Measurements from ENCODE around the gene SYT1. TPM values are rescaled to one million over a fixed set of nuclear protein-coding genes. Genes with fewer than 3 reads are reported as not detected.

SYT1 gene
- total RNA-seq, 2 experiments from 2014 or later: not detected

DNA sequence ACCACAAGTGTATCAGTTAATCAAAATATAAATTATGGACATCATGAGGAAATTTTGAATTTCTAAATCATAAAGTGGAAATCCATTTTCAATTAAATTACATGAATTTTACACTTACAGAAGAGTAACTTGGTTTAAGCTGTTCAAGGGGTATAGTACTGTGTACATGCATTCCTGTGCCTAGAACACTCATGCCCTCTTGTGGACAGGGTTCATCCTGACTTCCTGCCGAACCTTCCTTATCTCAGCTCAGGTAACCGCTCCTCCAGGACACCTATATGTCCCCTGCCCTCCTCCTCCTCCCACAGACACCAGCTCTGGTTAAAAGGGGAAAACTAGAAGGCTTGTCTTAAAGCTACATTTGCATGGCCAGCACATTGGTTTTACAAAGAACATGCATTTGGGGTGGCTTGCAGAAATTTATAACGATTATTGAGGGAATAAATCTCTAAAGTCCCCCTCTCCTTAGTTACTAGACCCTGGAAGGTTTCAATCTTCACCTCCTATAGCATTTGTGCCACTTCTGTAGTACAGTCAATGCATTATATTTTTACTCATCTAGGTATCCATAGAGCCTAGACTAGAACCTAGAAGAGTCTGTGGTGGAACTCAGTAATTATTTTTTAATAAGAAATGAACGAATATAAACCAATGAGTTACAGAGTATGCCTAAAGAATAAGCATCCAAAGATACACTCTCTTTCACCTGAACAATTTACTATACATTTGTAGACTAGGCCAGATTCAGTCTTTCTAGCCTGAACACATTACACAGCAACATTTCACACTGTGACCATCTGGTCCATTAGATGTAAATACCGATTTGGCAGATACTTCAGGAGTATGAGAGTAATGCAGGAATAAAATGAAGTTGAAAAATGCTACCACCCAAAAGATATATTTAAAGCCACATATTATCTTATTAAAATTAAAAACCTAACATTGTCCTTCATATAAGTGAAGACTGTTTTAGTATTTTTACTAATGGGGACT is 480.6 kb downstream of the SYT1 start:
- H3K27ac Mint-ChIP-seq: no peak overlapping the region
- H3K4me1 Mint-ChIP-seq: no peaks in the 10 kb centered on the region
- peaks cover 5% of the 10 kb centered on the region for H3K9me3 Mint-ChIP-seq (ENCODE audit: low read depth)
- no peaks in the 10 kb centered on the region for H3K36me3 Mint-ChIP-seq
- H3K27me3 Mint-ChIP-seq: no peaks in the 10 kb centered on the region
- no peak for ATAC-seq
- no peak for DNase-seq
- CTCF ChIA-PET: no interaction called here
- H3K4me3 Mint-ChIP-seq: no peak overlapping the region

DNA sequence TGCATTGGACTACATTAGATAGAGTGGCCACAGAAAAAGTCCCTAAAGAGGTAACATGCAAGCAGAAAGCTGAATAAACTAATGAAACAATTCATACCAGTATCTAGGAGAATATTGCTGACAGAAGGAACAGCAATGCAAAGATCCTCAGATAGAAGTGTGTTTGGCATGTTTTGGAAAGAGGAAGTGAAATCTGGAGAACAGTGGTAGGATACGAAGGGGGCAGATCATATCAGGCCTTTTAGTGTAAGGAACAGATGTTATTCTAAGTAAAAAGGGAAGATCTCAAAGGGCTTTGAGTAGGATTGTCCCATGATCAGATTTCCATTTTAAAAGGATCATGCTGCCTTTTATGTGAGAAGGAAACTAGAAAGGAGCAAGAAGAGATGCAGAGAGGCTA is 483.3 kb downstream of the SYT1 start:
- CTCF ChIA-PET: no interaction called here
- H3K36me3 Mint-ChIP-seq: no peaks in the 10 kb centered on the region
- no peak overlapping the region for H3K4me3 Mint-ChIP-seq
- no peak overlapping the region for H3K27ac Mint-ChIP-seq
- no peaks in the 10 kb centered on the region for H3K9me3 Mint-ChIP-seq (ENCODE audit: low read depth)
- ATAC-seq (no peak), DNase-seq (no peak)
- H3K4me1 Mint-ChIP-seq: no peaks in the 10 kb centered on the region
- no peaks in the 10 kb centered on the region for H3K27me3 Mint-ChIP-seq

DNA sequence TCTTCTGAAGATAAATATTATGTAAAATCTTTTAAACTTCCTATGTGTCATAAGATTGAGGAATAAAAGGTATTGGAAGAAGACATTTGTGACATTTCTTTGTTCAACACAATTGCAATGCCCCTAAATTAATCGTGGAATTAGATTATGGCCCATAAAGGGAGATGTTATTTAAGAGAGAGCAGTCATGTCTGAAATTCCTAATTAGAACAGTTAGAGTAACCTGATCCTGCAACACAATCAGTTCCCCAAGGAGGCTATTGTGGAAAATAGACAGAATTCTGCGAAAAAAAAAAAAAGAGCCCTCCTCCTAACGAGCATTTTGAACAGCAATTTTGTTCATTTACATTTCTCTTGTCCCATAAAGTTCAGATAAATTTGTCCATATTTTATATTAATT is 486.7 kb downstream of the SYT1 start:
- Mint-ChIP-seq H3K36me3 (no peaks in the 10 kb centered on the region), H3K27me3 (no peaks in the 10 kb centered on the region), H3K4me3 (no peak overlapping the region), H3K27ac (no peak overlapping the region), H3K9me3 (ENCODE audit: low read depth) (peaks cover 7% of the 10 kb centered on the region), H3K4me1 (no peaks in the 10 kb centered on the region)
- ATAC-seq (no peak), DNase-seq (no peak)
- CTCF ChIA-PET: no interaction called here

DNA sequence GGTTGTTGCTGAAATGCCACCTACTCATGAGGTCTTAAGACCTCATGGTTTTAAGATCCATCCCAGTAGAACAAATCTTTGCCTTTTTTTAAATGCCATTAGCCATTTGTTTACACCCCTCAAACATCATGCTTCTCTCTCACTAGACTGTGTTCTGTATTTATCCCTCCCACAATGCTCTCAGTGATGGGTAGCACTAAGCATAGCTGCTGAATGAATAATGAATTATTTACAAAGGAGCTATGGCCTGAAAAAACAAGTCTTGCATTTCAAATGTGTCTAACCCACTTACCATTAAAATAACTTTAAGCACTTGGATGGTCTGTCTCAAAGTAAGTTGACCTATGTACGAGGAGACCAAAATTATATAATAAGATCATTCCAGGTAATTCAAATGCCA is 491.6 kb downstream of the SYT1 start:
- ATAC-seq: no peak
- no peak for DNase-seq
- H3K27ac Mint-ChIP-seq: no peak overlapping the region
- peaks cover 7% of the 10 kb centered on the region for H3K9me3 Mint-ChIP-seq (ENCODE audit: low read depth)
- H3K4me1 Mint-ChIP-seq: no peaks in the 10 kb centered on the region
- no peak overlapping the region for H3K4me3 Mint-ChIP-seq
- CTCF ChIA-PET: no interaction called here
- no peaks in the 10 kb centered on the region for H3K27me3 Mint-ChIP-seq
- no peaks in the 10 kb centered on the region for H3K36me3 Mint-ChIP-seq

DNA sequence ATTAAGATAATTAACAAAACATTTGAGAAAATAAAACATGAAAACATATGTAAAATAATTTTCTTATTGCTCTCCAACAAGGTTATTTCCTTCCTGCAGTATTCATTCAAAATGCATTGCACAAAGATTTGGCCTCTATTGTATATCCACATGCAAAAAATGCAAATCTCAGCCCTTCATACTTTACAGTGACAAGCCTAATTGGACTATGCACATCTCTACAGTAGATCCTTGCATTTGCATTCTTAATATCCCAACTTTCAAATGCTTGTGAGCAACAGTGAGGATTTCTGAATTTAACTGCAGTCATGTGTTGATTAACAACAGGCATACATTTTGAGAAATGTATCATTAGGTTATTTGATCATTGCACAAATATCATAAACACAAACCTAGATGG is 492.5 kb downstream of the SYT1 start:
- H3K4me1 Mint-ChIP-seq: no peaks in the 10 kb centered on the region
- H3K4me3 Mint-ChIP-seq: no peak overlapping the region
- H3K9me3 Mint-ChIP-seq (ENCODE audit: low read depth): peaks cover 7% of the 10 kb centered on the region
- ATAC-seq (no peak), DNase-seq (no peak)
- H3K27ac Mint-ChIP-seq: no peak overlapping the region
- CTCF ChIA-PET: no interaction called here
- no peaks in the 10 kb centered on the region for H3K27me3 Mint-ChIP-seq
- H3K36me3 Mint-ChIP-seq: no peaks in the 10 kb centered on the region

DNA sequence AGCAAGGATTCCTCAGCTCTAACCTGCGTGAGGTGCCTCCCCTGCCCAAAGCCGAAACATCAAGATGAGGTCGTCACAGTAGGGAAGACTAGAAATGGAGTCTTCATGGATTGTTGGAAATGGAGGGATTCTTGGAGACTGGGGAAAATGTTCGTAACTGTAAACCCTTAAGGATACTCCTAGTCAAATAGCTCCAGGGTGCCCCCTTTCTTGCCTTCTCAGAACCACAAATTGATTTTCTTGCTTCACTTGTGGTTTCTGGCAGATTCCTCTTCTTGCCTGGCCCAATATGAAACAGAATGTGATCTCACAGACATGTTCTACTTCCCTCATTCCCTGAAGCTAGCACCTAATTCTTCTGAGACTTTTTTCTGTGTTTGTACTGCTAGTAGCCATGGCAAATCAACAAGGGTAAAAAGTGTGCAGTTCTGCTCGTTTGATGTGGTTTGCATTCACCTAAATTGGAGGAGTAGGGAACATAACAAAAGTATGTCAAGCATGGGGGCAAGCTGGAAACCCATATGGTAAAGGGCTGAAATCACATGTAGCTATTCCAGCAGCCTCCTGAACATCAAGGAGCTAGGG is 494.2 kb downstream of the SYT1 start:
- CTCF ChIA-PET: no interaction called here
- Mint-ChIP-seq H3K4me1 (no peaks in the 10 kb centered on the region), H3K27ac (no peak overlapping the region), H3K27me3 (no peaks in the 10 kb centered on the region), H3K9me3 (ENCODE audit: low read depth) (peaks cover 7% of the 10 kb centered on the region), H3K36me3 (no peaks in the 10 kb centered on the region), H3K4me3 (no peak overlapping the region)
- no peak for ATAC-seq
- DNase-seq: no peak

DNA sequence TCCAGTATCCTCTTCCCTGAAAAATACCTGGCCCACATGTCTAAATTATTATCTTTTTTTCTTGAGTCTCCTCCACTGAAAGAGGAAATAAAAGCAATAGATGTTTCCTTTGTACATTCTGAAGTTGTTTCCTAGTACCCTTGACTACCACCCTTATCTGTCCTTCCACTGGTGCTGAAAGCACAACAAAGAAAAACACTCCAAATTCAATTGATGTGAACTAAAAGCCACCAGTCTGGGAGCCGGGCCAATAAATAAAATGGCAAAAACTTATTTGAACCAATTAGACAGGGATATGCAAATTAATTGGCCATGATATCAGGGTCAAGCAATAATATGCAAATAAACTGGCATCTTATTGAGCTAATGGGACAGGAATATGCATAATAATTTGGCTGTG is 495.7 kb downstream of the SYT1 start:
- Mint-ChIP-seq H3K4me3 (no peak overlapping the region), H3K4me1 (no peaks in the 10 kb centered on the region), H3K27ac (no peak overlapping the region), H3K36me3 (no peaks in the 10 kb centered on the region), H3K27me3 (no peaks in the 10 kb centered on the region), H3K9me3 (ENCODE audit: low read depth) (peaks cover 3% of the 10 kb centered on the region)
- ATAC-seq (no peak), DNase-seq (no peak)
- CTCF ChIA-PET: no interaction called here

DNA sequence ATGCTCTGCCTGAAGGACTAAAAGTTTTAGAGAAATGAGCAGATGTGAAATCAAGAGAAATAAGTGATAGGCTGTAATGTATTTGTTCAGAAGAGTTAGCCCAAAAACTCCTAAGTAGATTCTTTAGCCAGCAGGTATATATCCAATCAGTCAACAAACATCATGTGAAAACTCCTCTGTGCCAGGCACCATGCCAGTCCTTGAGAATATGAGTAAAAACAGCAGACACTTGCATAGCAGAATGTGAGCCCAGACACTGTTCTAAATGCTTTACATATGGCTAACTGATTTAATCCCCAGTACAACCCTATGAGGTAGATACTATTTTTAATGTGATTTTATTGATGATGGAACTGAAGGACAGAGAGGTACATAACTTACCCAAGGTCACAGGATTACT is 496.4 kb downstream of the SYT1 start:
- Mint-ChIP-seq H3K36me3 (no peaks in the 10 kb centered on the region), H3K27me3 (no peaks in the 10 kb centered on the region), H3K4me3 (no peak overlapping the region), H3K27ac (no peak overlapping the region), H3K9me3 (ENCODE audit: low read depth) (no peaks in the 10 kb centered on the region), H3K4me1 (no peaks in the 10 kb centered on the region)
- ATAC-seq: no peak
- CTCF ChIA-PET: no interaction called here
- DNase-seq: no peak

DNA sequence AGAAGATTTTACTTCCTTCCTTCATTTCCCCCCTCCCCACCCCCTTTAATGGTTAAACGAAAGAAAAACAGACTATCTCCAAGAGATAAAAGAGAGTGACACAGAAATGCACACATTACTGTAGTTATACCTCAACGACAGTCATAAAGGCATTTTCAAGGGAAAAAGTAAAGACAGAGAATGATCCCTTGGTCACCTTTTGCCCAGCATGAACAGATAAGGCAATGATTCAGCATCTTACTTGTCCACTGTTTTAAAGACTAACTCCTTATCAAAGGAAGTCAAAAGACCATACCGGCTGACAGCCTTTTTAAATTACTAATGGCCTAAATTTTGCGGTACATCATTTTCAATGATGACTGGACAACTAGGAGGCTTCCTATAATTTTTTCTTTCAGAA is 499.6 kb downstream of the SYT1 start:
- DNase-seq: no peak
- H3K27me3 Mint-ChIP-seq: no peaks in the 10 kb centered on the region
- no peak for ATAC-seq
- H3K4me1 Mint-ChIP-seq: no peaks in the 10 kb centered on the region
- H3K36me3 Mint-ChIP-seq: no peaks in the 10 kb centered on the region
- no peaks in the 10 kb centered on the region for H3K9me3 Mint-ChIP-seq (ENCODE audit: low read depth)
- CTCF ChIA-PET: no interaction called here
- no peak overlapping the region for H3K27ac Mint-ChIP-seq
- no peak overlapping the region for H3K4me3 Mint-ChIP-seq

DNA sequence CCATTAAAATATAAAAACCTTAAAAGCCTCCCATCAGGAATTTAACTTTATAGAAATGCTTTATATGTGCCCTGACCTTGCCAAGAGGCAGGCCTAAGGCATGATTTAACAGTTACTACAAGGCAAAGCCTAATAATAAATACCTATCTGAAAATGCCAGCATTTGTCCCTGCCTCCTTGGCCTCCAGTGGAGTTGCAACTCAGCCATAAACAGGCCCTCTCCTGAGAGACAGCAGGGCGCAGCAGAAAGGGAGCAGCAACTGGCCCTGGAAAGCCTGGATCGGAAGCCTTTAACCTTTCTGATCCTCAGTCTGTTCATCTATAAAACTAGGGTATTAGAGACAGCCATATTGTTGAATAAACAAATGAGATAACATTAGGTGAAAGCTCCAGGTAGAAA is 501.8 kb downstream of the SYT1 start:
- ATAC-seq: no peak
- no peaks in the 10 kb centered on the region for H3K36me3 Mint-ChIP-seq
- CTCF ChIA-PET: no interaction called here

DNA sequence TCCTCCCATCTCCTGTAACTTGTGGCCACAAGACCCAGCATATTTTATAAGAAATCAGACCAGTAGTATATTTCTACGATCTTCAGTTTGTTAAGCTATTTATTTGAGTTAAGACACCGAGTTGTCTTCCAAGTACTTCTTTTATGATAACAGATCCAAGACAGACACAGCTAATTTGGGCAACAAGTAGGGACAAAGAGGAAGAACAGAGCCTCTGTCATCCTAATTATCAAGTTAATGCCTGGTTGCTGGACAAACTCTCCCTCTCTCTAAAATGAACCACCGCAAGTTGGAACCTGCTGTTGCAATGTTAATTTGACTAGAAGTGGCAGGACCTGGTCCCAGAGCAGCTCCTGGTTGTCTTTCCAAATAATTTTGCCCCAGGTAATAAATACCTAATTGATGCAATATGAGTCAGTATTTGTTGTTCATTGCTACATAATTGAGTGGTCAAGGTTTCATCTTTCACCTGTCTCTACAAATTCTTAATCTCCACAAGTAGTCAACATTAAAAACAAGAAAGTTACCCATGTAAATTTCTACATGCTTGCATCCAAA is 502.5 kb downstream of the SYT1 start:
- Mint-ChIP-seq H3K27me3 (no peaks in the 10 kb centered on the region), H3K4me3 (no peak overlapping the region), H3K36me3 (no peaks in the 10 kb centered on the region), H3K9me3 (ENCODE audit: low read depth) (no peaks in the 10 kb centered on the region), H3K4me1 (no peaks in the 10 kb centered on the region), H3K27ac (no peak overlapping the region)
- ATAC-seq (no peak), DNase-seq (no peak)
- CTCF ChIA-PET: no interaction called here

More for the DNA sequence above, 501.8 kb downstream of the SYT1 start:
- Mint-ChIP-seq H3K4me1 (no peaks in the 10 kb centered on the region), H3K27me3 (no peaks in the 10 kb centered on the region), H3K27ac (no peak overlapping the region), H3K4me3 (no peak overlapping the region), H3K9me3 (ENCODE audit: low read depth) (no peaks in the 10 kb centered on the region)
- no peak for DNase-seq

DNA sequence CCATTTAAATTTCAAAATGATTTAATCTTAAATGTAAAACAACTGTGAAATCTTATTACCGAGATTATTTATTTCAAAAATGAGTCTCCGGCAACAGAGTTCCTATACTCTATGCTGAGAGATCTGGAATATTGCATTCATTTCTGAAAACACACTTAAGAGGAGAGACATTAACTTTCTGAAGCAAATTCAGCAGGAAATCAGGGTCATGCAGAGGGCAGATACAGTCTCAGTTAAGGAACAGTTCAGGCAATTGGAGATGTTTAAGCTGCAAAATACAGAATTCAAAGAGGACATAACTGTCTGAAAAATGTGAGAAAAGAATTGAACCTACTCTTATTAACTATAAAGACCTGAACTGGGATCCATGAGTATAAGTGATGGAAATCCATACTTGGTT is 505.4 kb downstream of the SYT1 start:
- H3K27me3 Mint-ChIP-seq: no peaks in the 10 kb centered on the region
- DNase-seq (no peak), ATAC-seq (no peak)
- no peak overlapping the region for H3K4me3 Mint-ChIP-seq
- CTCF ChIA-PET: no interaction called here
- H3K4me1 Mint-ChIP-seq: no peaks in the 10 kb centered on the region
- no peaks in the 10 kb centered on the region for H3K36me3 Mint-ChIP-seq
- H3K27ac Mint-ChIP-seq: no peak overlapping the region
- H3K9me3 Mint-ChIP-seq (ENCODE audit: low read depth): no peaks in the 10 kb centered on the region

DNA sequence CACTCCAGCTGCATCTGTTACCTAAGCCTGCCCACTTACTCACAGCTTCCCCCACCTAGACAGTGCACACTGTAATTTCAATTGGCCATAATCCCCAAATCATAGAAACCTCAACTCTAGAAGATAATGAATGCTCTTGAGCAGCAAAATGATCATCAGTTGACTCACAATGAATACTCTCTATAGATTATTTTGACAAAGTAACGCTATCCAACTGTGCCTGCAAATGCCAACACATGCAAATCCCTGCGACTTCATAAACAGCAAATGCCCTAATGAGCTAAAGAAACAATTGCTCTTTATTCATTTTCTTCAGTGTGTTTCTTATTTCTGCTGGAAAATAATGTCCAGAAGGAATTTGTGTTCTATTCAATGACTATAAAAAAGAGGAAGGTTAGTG is 506.7 kb downstream of the SYT1 start:
- CTCF ChIA-PET: no interaction called here
- H3K4me3 Mint-ChIP-seq: no peak overlapping the region
- no peak for ATAC-seq
- no peak overlapping the region for H3K27ac Mint-ChIP-seq
- no peaks in the 10 kb centered on the region for H3K4me1 Mint-ChIP-seq
- no peak for DNase-seq
- no peaks in the 10 kb centered on the region for H3K27me3 Mint-ChIP-seq
- no peaks in the 10 kb centered on the region for H3K9me3 Mint-ChIP-seq (ENCODE audit: low read depth)
- H3K36me3 Mint-ChIP-seq: no peaks in the 10 kb centered on the region

DNA sequence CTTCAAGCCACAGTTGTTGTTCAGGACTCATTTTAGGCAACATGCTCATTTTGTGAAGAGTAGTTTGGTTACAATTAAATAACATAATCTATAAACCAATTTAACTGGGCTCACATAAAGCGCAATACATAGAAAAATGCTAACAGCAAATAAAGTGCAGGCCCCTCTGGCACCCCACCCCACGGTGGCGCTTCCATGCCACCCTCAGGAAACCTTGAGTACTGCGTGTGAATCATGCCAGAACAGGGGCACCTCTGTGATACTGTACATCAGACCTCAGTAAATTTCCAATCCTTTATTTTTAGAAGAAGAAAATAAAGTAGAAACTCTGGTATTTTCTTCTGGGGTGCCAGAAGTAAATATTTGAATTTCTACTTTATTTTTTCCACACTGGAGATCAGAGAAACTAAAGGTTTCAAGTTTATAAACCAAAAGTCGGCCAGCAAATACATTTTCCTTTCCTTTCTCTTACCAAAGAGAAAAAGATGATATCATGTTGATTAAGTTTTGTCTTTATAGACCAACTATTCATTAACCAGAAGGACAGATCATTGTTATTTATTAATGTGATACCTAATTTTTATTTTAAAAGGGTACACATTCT is 509.4 kb downstream of the SYT1 start:
- Mint-ChIP-seq H3K4me1 (no peaks in the 10 kb centered on the region), H3K4me3 (no peak overlapping the region), H3K36me3 (no peaks in the 10 kb centered on the region), H3K27me3 (no peaks in the 10 kb centered on the region), H3K9me3 (ENCODE audit: low read depth) (no peaks in the 10 kb centered on the region), H3K27ac (no peak overlapping the region)
- CTCF ChIA-PET: no interaction called here
- no peak for ATAC-seq
- DNase-seq: no peak
